Urinary bladder (tissue), 4 donors: Measurements from ENCODE around the gene ZIC5. TPM values are rescaled to one million over a fixed set of nuclear protein-coding genes. Genes with fewer than 3 reads are reported as not detected.

Experiments used
- DNase-seq: peaks from one replicate; pipeline ENCODE4 v3.0.0-alpha.2; 2015; ENCODE audit errors: extremely low spot score
- H3K27ac ChIP-seq: one replicate; pipeline ENCODE4 v1.5.1; 2013; ENCODE audit warnings: low read depth, mild to moderate bottlenecking, moderate library complexity
- H3K36me3 ChIP-seq: one replicate; pipeline ENCODE4 v1.6.1; 2013; ENCODE audit warnings: mild to moderate bottlenecking, moderate library complexity; ENCODE audit not compliant: insufficient read depth
- H3K4me1 ChIP-seq: one replicate; pipeline ENCODE4 v1.6.1; 2013; ENCODE audit warnings: mild to moderate bottlenecking, moderate library complexity; ENCODE audit not compliant: insufficient read depth
- H3K4me3 ChIP-seq: one replicate; pipeline ENCODE4 v1.5.1; 2013; ENCODE audit warnings: low read depth, low read length
- WGBS: extraction: QIAGEN DNeasy Blood & Tissue Kit; methylation state at CpG from one replicate; pipeline ENCODE4 v1.1.7; 2013; 5-methylcytosine and 5-hydroxymethylcytosine counted together
- polyA plus RNA-seq: library from polyadenylated mRNA; stranded (reverse); fragments of 200-250 nt; gene quantifications from one replicate; pipeline ENCODE4 v1.2.3, GENCODE V29; 2013
- total RNA-seq: library from RNA; depleted of rRNA; stranded (reverse); fragments of >200 nt; gene quantifications from one replicate; pipeline ENCODE4 v1.2.3, GENCODE V29; 2014
- donor health status: healthy with polysubstance abuse.
- donor health status: healthy.

ZIC5 gene
- total and polyA plus RNA-seq, 2 donors, result not detected

GRCh38 chr13:99974939-99975561 is 3.5 kb upstream of the ZIC5 start:
- Histone ChIP-seq H3K36me3 (no peaks in the 10 kb centered on the region), H3K4me1 (no peaks in the 10 kb centered on the region), H3K4me3 (no peak overlapping the region), H3K27ac (no peak overlapping the region)
- WGBS, result 7% methylated on average over 34 of the region's 34 CpGs
- DNase-seq, result no peak

GRCh38 chr13:99974296-99974938 is 2.9 kb upstream of the ZIC5 start:
- WGBS, result 9% methylated on average over 18 of the region's 18 CpGs
- Histone ChIP-seq H3K27ac (no peak overlapping the region), H3K36me3 (no peaks in the 10 kb centered on the region), H3K4me3 (no peak overlapping the region), H3K4me1 (no peaks in the 10 kb centered on the region)
- DNase-seq, result no peak

GRCh38 chr13:99973808-99974185 is 2.2 kb upstream of the ZIC5 start:
- Histone ChIP-seq H3K36me3 (no peaks in the 10 kb centered on the region), H3K27ac (no peak overlapping the region), H3K4me1 (no peaks in the 10 kb centered on the region), H3K4me3 (no peak overlapping the region)
- 14% methylated on average over 6 of the region's 6 CpGs for whole genome bisulfite sequencing
- DNase-seq, result no peak

GRCh38 chr13:99973163-99973807 is 1.7 kb upstream of the ZIC5 start:
- H3K36me3 ChIP-seq, result no peaks in the 10 kb centered on the region
- DNase-seq, result no peak
- H3K27ac ChIP-seq, result no peak overlapping the region
- no peak overlapping the region for H3K4me3 ChIP-seq
- H3K4me1 ChIP-seq, result no peaks in the 10 kb centered on the region
- 12% methylated on average over 11 of the region's 11 CpGs for WGBS

GRCh38 chr13:99972190-99972731 is 694 bp upstream of the ZIC5 start:
- no peak overlapping the region for H3K27ac ChIP-seq

GRCh38 chr13:99970651-99971575 is 654 bp downstream of the ZIC5 start:
- H3K4me1 ChIP-seq, result no peaks in the 10 kb centered on the region
- H3K27ac ChIP-seq, result no peak overlapping the region
- DNase-seq, result no peak
- WGBS, result under 1% methylated on average over 118 of the region's 118 CpGs
- H3K36me3 ChIP-seq, result no peaks in the 10 kb centered on the region
- peak overlapping the region; percentile 43 for H3K4me3 ChIP-seq

More at GRCh38 chr13:99972190-99972731, 694 bp upstream of the ZIC5 start:
- no peak overlapping the region for H3K4me3 ChIP-seq
- 8% methylated on average over 18 of the region's 18 CpGs for WGBS
- no peaks in the 10 kb centered on the region for H3K36me3 ChIP-seq
- H3K4me1 ChIP-seq, result no peaks in the 10 kb centered on the region
- no peak for DNase-seq

GRCh38 chr13:99969919-99970650 is 1.5 kb downstream of the ZIC5 start:
- under 1% methylated on average over 79 of the region's 79 CpGs for WGBS
- Histone ChIP-seq H3K4me1 (no peaks in the 10 kb centered on the region), H3K27ac (no peak overlapping the region), H3K4me3 (peak overlapping the region; percentile 43), H3K36me3 (no peaks in the 10 kb centered on the region)
- no peak for DNase-seq

- Histone ChIP-seq H3K4me3 (no peak overlapping the region), H3K36me3 (no peaks in the 10 kb centered on the region), H3K4me1 (no peaks in the 10 kb centered on the region), H3K27ac (no peak overlapping the region)
- DNase-seq, result no peak
- 3% methylated on average over 52 of the region's 52 CpGs for WGBS
These were observed 2.1 kb downstream of the ZIC5 start for GRCh38 chr13:99969453-99969918.

- Histone ChIP-seq H3K36me3 (no peaks in the 10 kb centered on the region), H3K4me3 (peak overlapping the region; percentile 31), H3K4me1 (no peaks in the 10 kb centered on the region), H3K27ac (no peak overlapping the region)
- no peak for DNase-seq
- 3% methylated on average over 81 of the region's 81 CpGs for WGBS
These were observed 2.8 kb downstream of the ZIC5 start for GRCh38 chr13:99968521-99969452.

- no peaks in the 10 kb centered on the region for H3K36me3 ChIP-seq
- 5% methylated on average over 58 of the region's 58 CpGs for WGBS
- DNase-seq, result no peak
- no peaks in the 10 kb centered on the region for H3K4me1 ChIP-seq
- peak overlapping the region; percentile 31 for H3K4me3 ChIP-seq
- H3K27ac ChIP-seq, result no peak overlapping the region
These were observed 3.6 kb downstream of the ZIC5 start for GRCh38 chr13:99967869-99968520.

- no peak overlapping the region for H3K27ac ChIP-seq
- H3K4me1 ChIP-seq, result no peaks in the 10 kb centered on the region
- no peaks in the 10 kb centered on the region for H3K36me3 ChIP-seq
- 60% methylated on average over 9 of the region's 9 CpGs for WGBS
- H3K4me3 ChIP-seq, result no peak overlapping the region
- DNase-seq, result no peak
These were observed 4.1 kb downstream of the ZIC5 start for GRCh38 chr13:99967498-99967868.
